AG08395 (cell line): ENCODE data around the gene ANKRD36C.
"Not testable (repeated sequence)": the region's sequence is repeated elsewhere in the genome, so short reads cannot be mapped to it uniquely, and the experiment has no call there.

Experiments used
- DNase-seq: peaks from one replicate; pipeline ENCODE4 v3.0.0; 2012; ENCODE audit warnings: mixed read lengths, low spot score

Gene ANKRD36C

DNA sequence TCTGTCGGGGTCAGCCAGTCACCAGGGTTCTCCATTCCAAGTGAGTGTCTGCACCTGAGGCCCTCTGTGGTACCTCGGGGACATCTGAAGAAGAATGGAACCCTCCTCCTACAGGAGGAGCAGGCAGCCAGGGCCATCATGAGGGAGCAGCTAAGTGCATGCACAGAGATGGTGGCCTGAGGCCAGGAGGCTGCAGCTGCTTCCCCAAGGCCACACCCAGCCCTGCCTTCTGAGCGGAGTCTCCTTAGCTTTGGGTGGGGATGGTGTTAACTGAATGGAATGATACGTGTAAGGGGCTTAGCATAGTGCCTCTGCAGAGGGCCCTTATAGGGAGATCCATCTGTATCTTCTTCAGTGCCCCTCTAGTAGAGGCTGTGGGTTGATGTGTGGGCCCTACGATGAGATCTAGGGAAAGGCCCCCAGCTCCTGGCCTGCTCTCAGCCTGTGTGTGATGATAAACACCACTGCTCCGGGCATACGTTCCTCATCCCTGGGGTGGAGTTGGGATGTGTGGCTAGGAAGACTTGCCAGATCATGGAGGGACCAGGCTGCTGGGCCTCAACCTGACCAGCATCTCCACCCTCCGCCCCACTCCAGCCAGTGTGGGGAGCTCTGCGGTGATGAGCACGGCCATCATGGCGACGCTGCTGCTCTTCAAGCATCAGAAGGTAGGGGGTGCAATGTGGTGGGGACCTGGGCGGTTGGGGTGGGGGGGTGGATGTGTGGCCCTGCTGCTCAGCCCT, 192.3 kb downstream of the ANKRD36C start:
- not testable (repeated sequence) for DNase-seq

DNA sequence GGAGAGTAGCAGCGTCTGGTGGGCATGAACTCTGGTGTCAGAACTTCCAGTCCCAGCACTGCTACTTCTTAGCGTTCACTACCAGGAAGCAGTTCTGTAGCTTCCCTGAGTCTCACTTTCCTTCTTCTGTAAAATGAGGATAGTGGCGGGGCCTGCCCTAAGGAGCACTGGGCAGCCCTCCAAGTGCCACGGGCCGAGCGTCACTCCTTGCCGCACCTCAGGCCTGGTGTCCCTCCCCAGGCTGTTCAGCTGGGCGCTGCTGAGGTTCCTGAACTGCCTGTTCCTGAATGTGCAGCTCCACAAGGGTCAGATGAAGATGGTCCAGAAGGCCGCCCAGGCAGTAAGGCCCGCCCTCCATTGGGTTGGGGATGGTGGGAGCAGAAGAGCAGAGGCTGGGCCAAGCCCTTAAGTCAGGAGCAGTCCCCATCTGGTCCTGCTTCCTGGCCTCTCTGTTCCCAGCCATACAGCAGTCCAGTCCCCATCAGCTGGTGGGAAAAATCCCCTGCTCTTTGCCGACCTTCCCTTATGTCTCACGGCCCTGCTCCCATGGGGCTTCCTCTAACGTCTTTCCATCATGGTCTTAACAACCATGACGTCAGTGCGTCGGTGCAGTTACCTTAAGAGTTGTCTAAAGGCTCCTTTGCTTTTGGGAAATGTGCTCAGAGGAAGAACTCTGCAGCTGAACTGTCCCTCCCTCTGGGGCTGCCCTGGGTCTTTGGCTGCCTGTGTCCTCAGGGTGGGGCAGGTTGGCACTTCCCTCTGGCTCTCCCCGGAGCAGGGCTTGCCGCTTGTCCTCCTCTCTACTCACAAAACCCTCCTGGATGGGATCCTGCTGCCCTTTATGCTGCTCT, 195.2 kb downstream of the ANKRD36C start:
- DNase-seq: not testable (repeated sequence)

DNA sequence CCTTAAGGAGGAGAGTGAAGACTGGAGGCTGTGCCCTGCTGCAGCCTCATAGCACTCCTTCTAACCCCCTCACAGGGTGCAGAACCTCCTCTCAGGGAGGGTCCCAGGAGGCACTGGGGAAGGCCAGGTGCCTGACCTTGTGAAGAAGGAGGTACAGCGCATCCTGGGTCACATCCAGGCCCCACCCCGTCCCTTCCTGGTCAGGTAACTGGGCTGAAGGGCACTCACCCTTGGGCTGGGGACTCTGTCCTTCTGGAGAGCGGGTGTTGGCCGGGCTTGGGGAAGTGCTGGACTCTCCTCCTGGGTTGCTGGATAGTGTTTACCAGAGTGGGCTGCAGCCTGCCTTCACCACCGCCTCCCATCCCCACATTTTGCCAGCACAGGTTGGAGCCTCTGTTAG, 197.7 kb downstream of the ANKRD36C start:
- not testable (repeated sequence) for DNase-seq

DNA sequence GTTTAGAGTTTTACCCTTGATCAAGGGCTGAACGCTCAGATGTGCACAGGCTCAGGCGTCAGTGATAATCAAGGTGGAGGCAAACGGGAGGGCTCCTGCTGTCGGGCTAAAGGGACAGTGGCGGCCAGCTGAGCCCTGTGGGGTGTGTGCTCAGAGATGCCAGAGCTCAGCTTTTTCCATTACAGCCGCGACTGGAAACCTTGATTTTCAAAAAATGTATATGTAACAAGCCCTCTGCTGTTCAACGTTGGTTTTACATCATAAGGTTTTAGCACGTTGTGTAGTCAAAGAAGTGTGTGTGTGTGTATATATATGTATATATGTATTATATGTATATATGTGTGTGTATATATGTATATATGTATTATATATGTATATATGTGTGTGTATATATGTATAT, 201.4 kb downstream of the ANKRD36C start:
- DNase-seq: not testable (repeated sequence)

DNA sequence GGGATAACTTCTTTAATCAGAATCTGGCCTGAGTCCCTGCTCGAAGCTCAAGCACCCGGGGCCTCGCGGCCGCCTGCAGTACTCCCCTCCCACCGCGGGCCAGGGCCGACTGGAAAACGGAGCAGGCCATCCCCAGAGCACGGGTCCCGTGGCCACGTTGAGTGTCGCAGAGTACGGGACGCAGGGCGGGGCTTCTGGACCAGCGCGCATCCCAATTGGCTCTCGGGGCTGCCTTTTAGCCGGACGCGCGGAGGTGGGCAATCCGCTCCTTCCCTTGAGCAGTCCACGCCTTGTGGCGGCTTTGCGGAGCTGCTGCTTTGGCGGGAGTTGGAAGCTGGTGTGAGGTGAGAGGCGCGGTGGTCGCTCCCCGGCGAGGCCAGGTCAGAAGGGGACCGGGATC, 202.2 kb downstream of the ANKRD36C start:
- not testable (repeated sequence) for DNase-seq

DNA sequence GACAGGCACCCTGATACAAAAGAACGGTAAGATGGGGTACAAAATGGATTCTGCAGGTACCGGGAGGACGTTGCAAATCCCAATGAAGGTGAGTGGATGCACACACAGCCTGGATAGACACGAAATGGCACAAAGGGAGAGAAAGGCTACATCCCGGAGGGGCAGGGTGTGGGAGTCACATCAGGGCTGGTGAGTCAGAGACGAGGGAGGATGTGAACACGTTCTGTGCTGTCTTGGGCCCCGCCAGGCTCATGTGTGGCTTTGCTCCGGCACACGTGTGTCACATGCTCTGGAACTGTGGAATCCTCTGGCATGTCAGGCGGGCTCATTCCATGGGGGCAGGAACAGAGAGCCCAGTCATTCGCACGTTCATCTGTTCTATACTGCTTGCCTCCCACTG, 203.0 kb downstream of the ANKRD36C start:
- DNase-seq: not testable (repeated sequence)
